GM12878 (cell line): ENCODE data around the gene TEX44.

Experiments
- EZH2 ChIP-seq: IDR thresholded peaks from 2 replicates; pipeline ENCODE4 v1.6.1; 2012; ENCODE audit warnings: low read depth, mild to moderate bottlenecking, control low read depth, inconsistent platforms, low read length, borderline replicate concordance; ENCODE audit not compliant: control insufficient read depth
- JUNB ChIP-seq: IDR thresholded peaks from 2 replicates; pipeline ENCODE4 v1.6.1; 2016; ENCODE audit warnings: antibody characterized with exemption, mild to moderate bottlenecking
- POLR2A ChIP-seq: IDR thresholded peaks from 2 replicates; pipeline ENCODE4 v1.6.1; 2011; ENCODE audit warnings: low read depth, mild to moderate bottlenecking, low read length
- POLR2AphosphoS2 ChIP-seq: IDR thresholded peaks from 2 replicates; pipeline ENCODE4 v1.6.1; 2011; ENCODE audit warnings: low read depth, mild to moderate bottlenecking, low read length, improper control_type of control experiment, moderate library complexity
- RFX5 ChIP-seq: IDR thresholded peaks from 2 replicates; pipeline ENCODE4 v1.6.1; 2011; ENCODE audit warnings: low read depth, low read length, improper control_type of control experiment
- SMC3 ChIP-seq: IDR thresholded peaks from 2 replicates; pipeline ENCODE4 v1.6.1; 2011; ENCODE audit warnings: low read length, improper control_type of control experiment, borderline replicate concordance
- YY1 ChIP-seq: IDR thresholded peaks from 2 replicates; pipeline ENCODE4 v1.6.1; 2011; ENCODE audit warnings: low read depth, mild to moderate bottlenecking, low read length
- ZNF274 ChIP-seq: IDR thresholded peaks from one replicate; pipeline ENCODE4 v1.8.0; 2011; ENCODE audit not compliant: insufficient read length, insufficient read depth
- TF ChIP-seq, protein P1 (sequence below), 3 experiments: IDR thresholded peaks in 2 of 3; conservative IDR thresholded peaks in 1 of 3; 2 replicates each; pipeline ENCODE4 v1.5.1; 2011; ENCODE audit warnings: low read depth in 3 of 3, low read length in 3 of 3, mild to moderate bottlenecking in 3 of 3, control low read depth in 2 of 3, moderate library complexity in 2 of 3, inconsistent platforms in 1 of 3, mixed read lengths in 1 of 3; ENCODE audit not compliant: control insufficient read depth in 2 of 3, insufficient read depth in 1 of 3; ENCODE audit errors: extremely low read depth in 1 of 3
- TF ChIP-seq, protein P2 (sequence below): IDR thresholded peaks from 2 replicates; pipeline ENCODE4 v1.6.1; 2012; ENCODE audit warnings: mild to moderate bottlenecking, low read depth, low read length
- TF ChIP-seq, protein P3 (sequence below): fragments of 450-650 bp; IDR thresholded peaks from 2 replicates; pipeline ENCODE4 v1.6.1; 2016; ENCODE audit warnings: mild to moderate bottlenecking, moderate library complexity, borderline replicate concordance

DNA sequence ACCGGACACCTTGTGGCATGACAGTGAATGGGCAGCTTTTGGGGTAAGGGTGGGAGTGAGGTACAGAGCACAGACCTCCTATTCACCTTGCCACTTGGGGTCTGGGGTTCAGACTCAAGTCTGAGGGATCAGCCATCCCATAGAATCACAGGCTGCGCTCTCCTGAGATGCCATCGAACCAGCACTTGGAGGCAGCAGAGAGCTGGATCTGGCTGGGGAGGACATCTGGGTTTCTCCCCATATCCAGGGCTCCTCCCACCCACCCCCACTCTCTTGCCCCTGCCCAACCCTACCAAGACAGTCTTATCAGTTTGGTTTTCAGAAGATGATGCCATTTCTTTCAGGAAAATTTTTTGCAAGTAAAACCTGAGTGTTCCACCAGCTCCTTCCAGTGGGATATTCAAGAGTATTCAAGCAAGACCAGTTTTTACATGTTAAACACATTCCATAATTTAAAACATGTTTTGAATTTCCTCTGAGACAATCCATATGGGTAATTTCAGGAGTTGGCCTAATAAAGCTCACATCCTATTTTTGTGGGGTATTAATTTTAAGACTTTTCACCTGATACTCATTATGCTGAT lies 29.2 kb upstream of the TEX44 start:
- no peak for TF ChIP-seq POLR2A
- TF ChIP-seq, protein P1, sequence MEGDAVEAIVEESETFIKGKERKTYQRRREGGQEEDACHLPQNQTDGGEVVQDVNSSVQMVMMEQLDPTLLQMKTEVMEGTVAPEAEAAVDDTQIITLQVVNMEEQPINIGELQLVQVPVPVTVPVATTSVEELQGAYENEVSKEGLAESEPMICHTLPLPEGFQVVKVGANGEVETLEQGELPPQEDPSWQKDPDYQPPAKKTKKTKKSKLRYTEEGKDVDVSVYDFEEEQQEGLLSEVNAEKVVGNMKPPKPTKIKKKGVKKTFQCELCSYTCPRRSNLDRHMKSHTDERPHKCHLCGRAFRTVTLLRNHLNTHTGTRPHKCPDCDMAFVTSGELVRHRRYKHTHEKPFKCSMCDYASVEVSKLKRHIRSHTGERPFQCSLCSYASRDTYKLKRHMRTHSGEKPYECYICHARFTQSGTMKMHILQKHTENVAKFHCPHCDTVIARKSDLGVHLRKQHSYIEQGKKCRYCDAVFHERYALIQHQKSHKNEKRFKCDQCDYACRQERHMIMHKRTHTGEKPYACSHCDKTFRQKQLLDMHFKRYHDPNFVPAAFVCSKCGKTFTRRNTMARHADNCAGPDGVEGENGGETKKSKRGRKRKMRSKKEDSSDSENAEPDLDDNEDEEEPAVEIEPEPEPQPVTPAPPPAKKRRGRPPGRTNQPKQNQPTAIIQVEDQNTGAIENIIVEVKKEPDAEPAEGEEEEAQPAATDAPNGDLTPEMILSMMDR (IDR thresholded peaks at IDR 0.05 in 2 of 3, conservative IDR thresholded peaks at IDR 0.05 in 1 of 3; ENCODE audit: control insufficient read depth in 2 of 3, extremely low read depth in 1 of 3, insufficient read depth in 1 of 3, low read depth in 3 of 3, low read length in 3 of 3) = peak; percentile 59 to 89 (median 85); a peak in 5 of 6 replicates
- TF ChIP-seq EZH2 = no peak
- peak; percentile 76; the same call in 1 of the 2 replicates for TF ChIP-seq SMC3
- TF ChIP-seq, protein P2, sequence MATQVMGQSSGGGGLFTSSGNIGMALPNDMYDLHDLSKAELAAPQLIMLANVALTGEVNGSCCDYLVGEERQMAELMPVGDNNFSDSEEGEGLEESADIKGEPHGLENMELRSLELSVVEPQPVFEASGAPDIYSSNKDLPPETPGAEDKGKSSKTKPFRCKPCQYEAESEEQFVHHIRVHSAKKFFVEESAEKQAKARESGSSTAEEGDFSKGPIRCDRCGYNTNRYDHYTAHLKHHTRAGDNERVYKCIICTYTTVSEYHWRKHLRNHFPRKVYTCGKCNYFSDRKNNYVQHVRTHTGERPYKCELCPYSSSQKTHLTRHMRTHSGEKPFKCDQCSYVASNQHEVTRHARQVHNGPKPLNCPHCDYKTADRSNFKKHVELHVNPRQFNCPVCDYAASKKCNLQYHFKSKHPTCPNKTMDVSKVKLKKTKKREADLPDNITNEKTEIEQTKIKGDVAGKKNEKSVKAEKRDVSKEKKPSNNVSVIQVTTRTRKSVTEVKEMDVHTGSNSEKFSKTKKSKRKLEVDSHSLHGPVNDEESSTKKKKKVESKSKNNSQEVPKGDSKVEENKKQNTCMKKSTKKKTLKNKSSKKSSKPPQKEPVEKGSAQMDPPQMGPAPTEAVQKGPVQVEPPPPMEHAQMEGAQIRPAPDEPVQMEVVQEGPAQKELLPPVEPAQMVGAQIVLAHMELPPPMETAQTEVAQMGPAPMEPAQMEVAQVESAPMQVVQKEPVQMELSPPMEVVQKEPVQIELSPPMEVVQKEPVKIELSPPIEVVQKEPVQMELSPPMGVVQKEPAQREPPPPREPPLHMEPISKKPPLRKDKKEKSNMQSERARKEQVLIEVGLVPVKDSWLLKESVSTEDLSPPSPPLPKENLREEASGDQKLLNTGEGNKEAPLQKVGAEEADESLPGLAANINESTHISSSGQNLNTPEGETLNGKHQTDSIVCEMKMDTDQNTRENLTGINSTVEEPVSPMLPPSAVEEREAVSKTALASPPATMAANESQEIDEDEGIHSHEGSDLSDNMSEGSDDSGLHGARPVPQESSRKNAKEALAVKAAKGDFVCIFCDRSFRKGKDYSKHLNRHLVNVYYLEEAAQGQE = no peak
- 0 out of 2 replicates have a peak, but pooled peaks have one; percentile 44 for TF ChIP-seq YY1
- TF ChIP-seq ZNF274 = no peak
- no peak for TF ChIP-seq POLR2AphosphoS2
- TF ChIP-seq, protein P3, sequence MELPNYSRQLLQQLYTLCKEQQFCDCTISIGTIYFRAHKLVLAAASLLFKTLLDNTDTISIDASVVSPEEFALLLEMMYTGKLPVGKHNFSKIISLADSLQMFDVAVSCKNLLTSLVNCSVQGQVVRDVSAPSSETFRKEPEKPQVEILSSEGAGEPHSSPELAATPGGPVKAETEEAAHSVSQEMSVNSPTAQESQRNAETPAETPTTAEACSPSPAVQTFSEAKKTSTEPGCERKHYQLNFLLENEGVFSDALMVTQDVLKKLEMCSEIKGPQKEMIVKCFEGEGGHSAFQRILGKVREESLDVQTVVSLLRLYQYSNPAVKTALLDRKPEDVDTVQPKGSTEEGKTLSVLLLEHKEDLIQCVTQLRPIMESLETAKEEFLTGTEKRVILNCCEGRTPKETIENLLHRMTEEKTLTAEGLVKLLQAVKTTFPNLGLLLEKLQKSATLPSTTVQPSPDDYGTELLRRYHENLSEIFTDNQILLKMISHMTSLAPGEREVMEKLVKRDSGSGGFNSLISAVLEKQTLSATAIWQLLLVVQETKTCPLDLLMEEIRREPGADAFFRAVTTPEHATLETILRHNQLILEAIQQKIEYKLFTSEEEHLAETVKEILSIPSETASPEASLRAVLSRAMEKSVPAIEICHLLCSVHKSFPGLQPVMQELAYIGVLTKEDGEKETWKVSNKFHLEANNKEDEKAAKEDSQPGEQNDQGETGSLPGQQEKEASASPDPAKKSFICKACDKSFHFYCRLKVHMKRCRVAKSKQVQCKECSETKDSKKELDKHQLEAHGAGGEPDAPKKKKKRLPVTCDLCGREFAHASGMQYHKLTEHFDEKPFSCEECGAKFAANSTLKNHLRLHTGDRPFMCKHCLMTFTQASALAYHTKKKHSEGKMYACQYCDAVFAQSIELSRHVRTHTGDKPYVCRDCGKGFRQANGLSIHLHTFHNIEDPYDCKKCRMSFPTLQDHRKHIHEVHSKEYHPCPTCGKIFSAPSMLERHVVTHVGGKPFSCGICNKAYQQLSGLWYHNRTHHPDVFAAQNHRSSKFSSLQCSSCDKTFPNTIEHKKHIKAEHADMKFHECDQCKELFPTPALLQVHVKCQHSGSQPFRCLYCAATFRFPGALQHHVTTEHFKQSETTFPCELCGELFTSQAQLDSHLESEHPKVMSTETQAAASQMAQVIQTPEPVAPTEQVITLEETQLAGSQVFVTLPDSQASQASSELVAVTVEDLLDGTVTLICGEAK = no peak
- TF ChIP-seq RFX5 = no peak
- no peak for TF ChIP-seq JUNB
